ENCODE data around the gene CEP192. TPM values are rescaled to one million over a fixed set of nuclear protein-coding genes. Genes with fewer than 3 reads are reported as not detected.

The CEP192 gene
- total and polyA plus RNA-seq, 2 of the 4 experiments (the other 2 are of a cell fraction), result 17.2 to 29.0 TPM

DNA sequence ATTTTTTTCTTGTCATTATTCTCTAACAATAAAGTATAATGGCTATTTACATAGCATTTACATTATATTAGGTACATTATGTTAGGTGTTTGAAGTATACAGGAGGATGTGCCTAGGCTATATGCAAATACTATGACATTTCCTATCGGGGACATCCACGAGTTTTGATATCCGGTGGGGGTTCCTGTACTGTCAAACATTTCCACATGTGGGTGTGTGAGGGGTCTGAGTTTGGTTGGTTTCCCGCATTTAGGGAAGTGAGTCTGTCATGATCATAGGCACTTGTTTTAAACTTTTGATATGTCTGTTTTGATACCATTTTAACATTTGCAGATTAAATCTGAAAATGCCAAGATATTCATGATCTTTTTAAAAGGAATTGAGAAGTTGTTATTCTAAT, 76.0 kb downstream of the CEP192 start:
- Histone ChIP-seq H3K4ac (ENCODE audit: low read depth, low read length) (no peak overlapping the region), H2AFZ (replicated peaks; ENCODE audit: low read length, poor library complexity) (no peak overlapping the region), H3K18ac (ENCODE audit: low read depth, low read length) (no peak overlapping the region), H2AK5ac (ENCODE audit: low read depth, low read length) (no peak overlapping the region), H2BK5ac (ENCODE audit: low read depth, low read length, poor library complexity, severe bottlenecking) (no peak overlapping the region), H3K36me3 (ENCODE audit: control insufficient read depth, insufficient read depth, low read length) (peaks cover 25% of the 10 kb centered on the region), H3K9me1 (ENCODE audit: insufficient read depth, low read length) (no peaks in the 10 kb centered on the region), H2BK15ac (ENCODE audit: low read depth, low read length) (no peak overlapping the region), H3K27ac (ENCODE audit: insufficient read depth, low read length) (no peak overlapping the region), H4K91ac (ENCODE audit: insufficient read depth, low read depth, low read length) (no peak overlapping the region), H3K9me3 (ENCODE audit: control insufficient read depth, insufficient read depth, low read length) (no peaks in the 10 kb centered on the region), H2AK9ac (replicated peaks; ENCODE audit: low read depth, low read length, poor library complexity) (no peak overlapping the region), H3K4me2 (ENCODE audit: low read depth, low read length) (no peak overlapping the region), H3K4me3 (ENCODE audit: insufficient read depth, low read depth, low read length) (no peak overlapping the region), H4K8ac (ENCODE audit: low read depth in 2 of 2, low read length in 2 of 2) (no peak overlapping the region), H2BK120ac (ENCODE audit: low read depth, low read length) (no peak overlapping the region), H3K14ac (replicated peaks; ENCODE audit: low read depth, low read length) (no peak overlapping the region), H4K20me1 (ENCODE audit: insufficient read depth, low read length) (no peaks in the 10 kb centered on the region), H3K23ac (ENCODE audit: low read depth, low read length) (no peak overlapping the region), H3K79me1 (ENCODE audit: low read depth in 1 of 2, low read length in 2 of 2) (peaks cover 7 to 11% of the 10 kb centered on the region in 2 experiments; a peak in 2 of 4 replicates), H3K27me3 (ENCODE audit: control insufficient read depth, insufficient read depth, low read length) (no peaks in the 10 kb centered on the region), H3K9ac (ENCODE audit: low read depth, low read length) (no peak overlapping the region), H3K56ac (ENCODE audit: extremely low read depth, insufficient read depth, low read length) (no peak overlapping the region), H2BK20ac (ENCODE audit: low read depth, low read length) (no peak overlapping the region), H3K4me1 (ENCODE audit: control insufficient read depth, insufficient read depth, low read length) (no peaks in the 10 kb centered on the region), H4K5ac (ENCODE audit: low read depth, low read length) (no peak overlapping the region)
- DNase-seq (no peak), ATAC-seq (ENCODE audit: low read depth) (no peak)
- POLR2A ChIA-PET (ENCODE audit: unreplicated experiment), result no interaction called here
- in situ Hi-C loops (cut with MboI; ENCODE audit: low sequenced_read_pairs), result no loop called here
- CTCF ChIA-PET, result no interaction called here
- TF ChIP-seq, protein P1, sequence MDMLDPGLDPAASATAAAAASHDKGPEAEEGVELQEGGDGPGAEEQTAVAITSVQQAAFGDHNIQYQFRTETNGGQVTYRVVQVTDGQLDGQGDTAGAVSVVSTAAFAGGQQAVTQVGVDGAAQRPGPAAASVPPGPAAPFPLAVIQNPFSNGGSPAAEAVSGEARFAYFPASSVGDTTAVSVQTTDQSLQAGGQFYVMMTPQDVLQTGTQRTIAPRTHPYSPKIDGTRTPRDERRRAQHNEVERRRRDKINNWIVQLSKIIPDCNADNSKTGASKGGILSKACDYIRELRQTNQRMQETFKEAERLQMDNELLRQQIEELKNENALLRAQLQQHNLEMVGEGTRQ (IDR thresholded peaks at IDR 0.05; ENCODE audit: low read depth, low read length), result no peak
- no peak for TF ChIP-seq MXI1 (IDR thresholded peaks at IDR 0.05; ENCODE audit: borderline replicate concordance, low read depth, low read length)
- no peak for TF ChIP-seq BHLHE40 (IDR thresholded peaks at IDR 0.05; ENCODE audit: low read depth, low read length)
- TF ChIP-seq MAFK (IDR thresholded peaks at IDR 0.05; ENCODE audit: low read depth, low read length), result no peak
- TF ChIP-seq RAD21 (IDR thresholded peaks at IDR 0.05; ENCODE audit: low read length), result no peak
- TF ChIP-seq, protein P2, sequence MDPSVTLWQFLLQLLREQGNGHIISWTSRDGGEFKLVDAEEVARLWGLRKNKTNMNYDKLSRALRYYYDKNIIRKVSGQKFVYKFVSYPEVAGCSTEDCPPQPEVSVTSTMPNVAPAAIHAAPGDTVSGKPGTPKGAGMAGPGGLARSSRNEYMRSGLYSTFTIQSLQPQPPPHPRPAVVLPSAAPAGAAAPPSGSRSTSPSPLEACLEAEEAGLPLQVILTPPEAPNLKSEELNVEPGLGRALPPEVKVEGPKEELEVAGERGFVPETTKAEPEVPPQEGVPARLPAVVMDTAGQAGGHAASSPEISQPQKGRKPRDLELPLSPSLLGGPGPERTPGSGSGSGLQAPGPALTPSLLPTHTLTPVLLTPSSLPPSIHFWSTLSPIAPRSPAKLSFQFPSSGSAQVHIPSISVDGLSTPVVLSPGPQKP (IDR thresholded peaks at IDR 0.05; ENCODE audit: borderline replicate concordance, low read depth, low read length), result no peak
- no peak for TF ChIP-seq CHD1 (IDR thresholded peaks at IDR 0.05; ENCODE audit: low read depth, low read length)
- TF ChIP-seq POLR2A (IDR thresholded peaks at IDR 0.05; ENCODE audit: low read depth, low read length), result no peak
- TF ChIP-seq SMC3 (IDR thresholded peaks at IDR 0.05; ENCODE audit: low read depth, low read length), result no peak
- TF ChIP-seq CEBPB (IDR thresholded peaks at IDR 0.05; ENCODE audit: low read depth, low read length), result no peak
- no peak for TF ChIP-seq MAZ (IDR thresholded peaks at IDR 0.05; ENCODE audit: borderline replicate concordance, low read depth, low read length)
- no peak for TF ChIP-seq FOS (IDR thresholded peaks at IDR 0.05; ENCODE audit: low read depth, low read length)
- TF ChIP-seq RCOR1 (IDR thresholded peaks at IDR 0.05; ENCODE audit: insufficient replicate concordance, low read length), result no peak
- WGBS, 2 experiments (ENCODE audit: extremely low coverage in 2 of 2, insufficient read length in 1 of 2), result 100% methylated on average over 2 of the region's 4 CpGs; no CpG with 5 or more reads in 1 of the 2 experiments
- intact Hi-C loops (cut with micrococcal nuclease), result no loop called here
- dilution Hi-C loops (cut with HindIII; ENCODE audit: low sequenced_read_pairs, unreplicated experiment), result no loop called here
- BruUV-seq (replicated peaks), result no TSS peak

Measured in IMR-90 (cell line).